Measurements from ENCODE around the gene ATF4.

DNA sequence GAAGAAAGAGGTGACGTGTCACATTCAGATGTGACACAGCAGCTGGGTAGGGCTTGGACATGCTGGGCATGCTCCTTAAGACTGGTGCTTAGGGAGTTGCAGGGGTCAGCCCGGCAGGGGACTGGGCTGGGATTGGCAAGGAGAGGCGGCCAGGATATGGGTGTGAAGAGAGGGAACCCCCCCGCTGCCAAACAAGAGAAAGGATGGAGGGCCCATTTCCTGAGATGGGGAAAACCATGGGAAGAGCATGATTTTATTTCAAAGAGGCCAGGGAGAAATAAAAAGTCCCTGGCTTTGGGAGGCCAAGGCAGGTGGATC is 5.3 kb downstream of the ATF4 start:
- TF ChIP-seq, protein P1, sequence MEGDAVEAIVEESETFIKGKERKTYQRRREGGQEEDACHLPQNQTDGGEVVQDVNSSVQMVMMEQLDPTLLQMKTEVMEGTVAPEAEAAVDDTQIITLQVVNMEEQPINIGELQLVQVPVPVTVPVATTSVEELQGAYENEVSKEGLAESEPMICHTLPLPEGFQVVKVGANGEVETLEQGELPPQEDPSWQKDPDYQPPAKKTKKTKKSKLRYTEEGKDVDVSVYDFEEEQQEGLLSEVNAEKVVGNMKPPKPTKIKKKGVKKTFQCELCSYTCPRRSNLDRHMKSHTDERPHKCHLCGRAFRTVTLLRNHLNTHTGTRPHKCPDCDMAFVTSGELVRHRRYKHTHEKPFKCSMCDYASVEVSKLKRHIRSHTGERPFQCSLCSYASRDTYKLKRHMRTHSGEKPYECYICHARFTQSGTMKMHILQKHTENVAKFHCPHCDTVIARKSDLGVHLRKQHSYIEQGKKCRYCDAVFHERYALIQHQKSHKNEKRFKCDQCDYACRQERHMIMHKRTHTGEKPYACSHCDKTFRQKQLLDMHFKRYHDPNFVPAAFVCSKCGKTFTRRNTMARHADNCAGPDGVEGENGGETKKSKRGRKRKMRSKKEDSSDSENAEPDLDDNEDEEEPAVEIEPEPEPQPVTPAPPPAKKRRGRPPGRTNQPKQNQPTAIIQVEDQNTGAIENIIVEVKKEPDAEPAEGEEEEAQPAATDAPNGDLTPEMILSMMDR (IDR thresholded peaks at IDR 0.05): no peak
- no peak for TF ChIP-seq POLR2A (IDR thresholded peaks at IDR 0.05)
